B cell (primary cell): Measurements from ENCODE around the gene RNASEH1. TPM values are rescaled to one million over a fixed set of nuclear protein-coding genes. Genes with fewer than 3 reads are reported as not detected.

Source experiments
- ATAC-seq: fragments of 200-7000 bp; cut with Tn5 transposase; one replicate; pipeline ENCODE4 v1.10.0; 2021; ENCODE audit warnings: low read depth, mild to moderate bottlenecking, moderate number of reproducible peaks, moderate library complexity
- CTCF ChIA-PET: fragments of 350-600 bp; sonication (Branson Sonifier 250); formaldehyde crosslinking; loops from one replicate; lab custom pipeline; 2021; ENCODE audit warnings: antibody characterized with exemption, inconsistent platforms; lab: Charles Lee
- POLR2A ChIA-PET: fragments of 350-600 bp; sonication (Branson Sonifier 250); formaldehyde crosslinking; loops from one replicate; lab custom pipeline; 2021; ENCODE audit warnings: antibody characterized with exemption; lab: Charles Lee
- DNase-seq: peaks from one replicate; pipeline ENCODE4 v3.0.0; 2013
- H2AFZ ChIP-seq: 2 replicates; pipeline ENCODE4 v1.6.1; 2012; ENCODE audit warnings: mild to moderate bottlenecking, low read depth, low read length; ENCODE audit not compliant: insufficient read depth, poor library complexity, severe bottlenecking
- H3K27ac ChIP-seq, 2 donors: 1 replicate in 1 of 2; 2 replicates in 1 of 2; pipeline ENCODE4 v1.5.1; 2012 to 2013; ENCODE audit warnings: low read length in 2 of 2, mild to moderate bottlenecking in 2 of 2, moderate library complexity in 1 of 2
- H3K27me3 ChIP-seq, 4 experiments: fragments of 200-600 bp in 1 of 4; sonication (generic) in 1 of 4; replicated peaks in 1 of 4; 1 replicate in 2 of 4; 2 replicates in 2 of 4; pipeline versions ENCODE4 v1.6.1 to v1.7.0; 2013 to 2016; ENCODE audit warnings: low read length in 3 of 4, mild to moderate bottlenecking in 2 of 4, mixed read lengths in 1 of 4, moderate library complexity in 1 of 4; ENCODE audit not compliant: insufficient read depth in 4 of 4, control insufficient read depth in 3 of 4; ENCODE audit errors: control extremely low read depth in 1 of 4
- H3K36me3 ChIP-seq, 2 experiments: replicated peaks in 1 of 2; 1 replicate in 1 of 2; 2 replicates in 1 of 2; pipeline versions ENCODE4 v1.6.1 to v1.7.1; 2013; ENCODE audit warnings: low read length in 1 of 2; ENCODE audit not compliant: insufficient read depth in 2 of 2, control insufficient read depth in 1 of 2; ENCODE audit errors: control extremely low read depth in 1 of 2, extremely low read depth in 1 of 2
- H3K4me1 ChIP-seq, 2 donors: fragments of 200-600 bp in 1 of 2; sonication (generic) in 1 of 2; 1 replicate in 1 of 2; 2 replicates in 1 of 2; pipeline versions ENCODE4 v1.5.1 to v1.6.1; 2013 to 2017; ENCODE audit warnings: low read length in 2 of 2; ENCODE audit not compliant: control insufficient read depth in 2 of 2, insufficient read depth in 2 of 2
- H3K4me2 ChIP-seq: replicated peaks from 2 replicates; pipeline ENCODE3; 2012; ENCODE audit warnings: mild to moderate bottlenecking, low read depth, low read length; ENCODE audit not compliant: poor library complexity, severe bottlenecking
- H3K4me3 ChIP-seq, 5 experiments: fragments of 200-600 bp in 1 of 5; sonication (generic) in 1 of 5; 1 replicate in 3 of 5; 2 replicates in 2 of 5; pipeline versions ENCODE4 v1.5.1 to v1.7.0; 2011 to 2016; ENCODE audit warnings: low read length in 4 of 5, mild to moderate bottlenecking in 4 of 5, low read depth in 2 of 5, control low read depth in 1 of 5, moderate library complexity in 1 of 5; ENCODE audit not compliant: insufficient read depth in 1 of 5; ENCODE audit errors: control extremely low read depth in 1 of 5, extremely low read depth in 1 of 5
- H3K79me2 ChIP-seq: fragments of 200-600 bp; sonication (generic); one replicate; pipeline ENCODE4 v1.6.0; 2016; ENCODE audit warnings: low read length; ENCODE audit not compliant: control insufficient read depth, insufficient read depth
- H3K9ac ChIP-seq: fragments of 200-600 bp; sonication (generic); 2 replicates; pipeline ENCODE4 v1.6.1; 2017; ENCODE audit warnings: mild to moderate bottlenecking, low read length, moderate library complexity
- H3K9me3 ChIP-seq, 3 donors: one replicate each; pipeline versions ENCODE4 v1.6.1 to v1.7.1; 2013; ENCODE audit warnings: low read length in 2 of 3; ENCODE audit not compliant: control insufficient read depth in 2 of 3, insufficient read depth in 1 of 3; ENCODE audit errors: control extremely low read depth in 1 of 3
- H4K20me1 ChIP-seq: 2 replicates; pipeline ENCODE4 v1.6.0; 2012; ENCODE audit warnings: mild to moderate bottlenecking, low read length; ENCODE audit not compliant: insufficient read depth, control insufficient read depth, poor library complexity, severe bottlenecking
- H3K27ac Mint-ChIP-seq: one replicate; pipeline ENCODE4 v1.8.0; 2021; ENCODE audit warnings: mixed read lengths
- H3K27me3 Mint-ChIP-seq: one replicate; pipeline ENCODE4 v1.8.0; 2021; ENCODE audit warnings: mixed read lengths
- H3K4me1 Mint-ChIP-seq: one replicate; pipeline ENCODE4 v1.8.0; 2021; ENCODE audit warnings: mixed read lengths
- H3K4me3 Mint-ChIP-seq: one replicate; pipeline ENCODE4 v1.8.0; 2021; ENCODE audit warnings: mixed read lengths
- H3K9me3 Mint-ChIP-seq: one replicate; pipeline ENCODE4 v1.8.0; 2022; ENCODE audit warnings: mixed read lengths; ENCODE audit not compliant: insufficient read depth
- EZH2 ChIP-seq: IDR thresholded peaks from 2 replicates; pipeline ENCODE4 v1.6.1; 2012; ENCODE audit warnings: borderline replicate concordance, low read depth, mild to moderate bottlenecking, moderate library complexity, low read length; ENCODE audit not compliant: insufficient read depth, poor library complexity, severe bottlenecking
- WGBS: methylation state at CpG from one replicate; pipeline ENCODE4 v1.1.5; 2013; ENCODE audit warnings: missing lambda C conversion rate; ENCODE audit not compliant: insufficient coverage; 5-methylcytosine and 5-hydroxymethylcytosine counted together
- intact Hi-C: fragments of 100-400 bp; cut with micrococcal nuclease; formaldehyde crosslinking; loops from one replicate; pipeline ENCODE4 v1.10.0; 2022
- polyA plus RNA-seq: library from polyadenylated mRNA; depleted of rRNA; stranded (reverse); fragments of >200 nt; gene quantifications from 2 replicates; pipeline ENCODE4 v1.2.3, GENCODE V29; 2012
- total RNA-seq, 2 donors: library from RNA; stranded (reverse); fragments of 120-200 nt in 1 of 2; gene quantifications; 1 replicate in 1 of 2; 2 replicates in 1 of 2; pipeline versions ENCODE4 v1.2.3 to v1.2.4, GENCODE V29; 2013 to 2022
- TF ChIP-seq, protein P1 (sequence below): fragments of 200-600 bp; IDR thresholded peaks from one replicate; pipeline ENCODE4 v1.8.0; 2022; ENCODE audit warnings: antibody characterized with exemption, mild to moderate bottlenecking

Gene RNASEH1
- total and polyA plus RNA-seq, 2 donors (not counting 1 experiment from before 2014, with no cell fraction given) = 7.2 to 25.1 TPM

DNA sequence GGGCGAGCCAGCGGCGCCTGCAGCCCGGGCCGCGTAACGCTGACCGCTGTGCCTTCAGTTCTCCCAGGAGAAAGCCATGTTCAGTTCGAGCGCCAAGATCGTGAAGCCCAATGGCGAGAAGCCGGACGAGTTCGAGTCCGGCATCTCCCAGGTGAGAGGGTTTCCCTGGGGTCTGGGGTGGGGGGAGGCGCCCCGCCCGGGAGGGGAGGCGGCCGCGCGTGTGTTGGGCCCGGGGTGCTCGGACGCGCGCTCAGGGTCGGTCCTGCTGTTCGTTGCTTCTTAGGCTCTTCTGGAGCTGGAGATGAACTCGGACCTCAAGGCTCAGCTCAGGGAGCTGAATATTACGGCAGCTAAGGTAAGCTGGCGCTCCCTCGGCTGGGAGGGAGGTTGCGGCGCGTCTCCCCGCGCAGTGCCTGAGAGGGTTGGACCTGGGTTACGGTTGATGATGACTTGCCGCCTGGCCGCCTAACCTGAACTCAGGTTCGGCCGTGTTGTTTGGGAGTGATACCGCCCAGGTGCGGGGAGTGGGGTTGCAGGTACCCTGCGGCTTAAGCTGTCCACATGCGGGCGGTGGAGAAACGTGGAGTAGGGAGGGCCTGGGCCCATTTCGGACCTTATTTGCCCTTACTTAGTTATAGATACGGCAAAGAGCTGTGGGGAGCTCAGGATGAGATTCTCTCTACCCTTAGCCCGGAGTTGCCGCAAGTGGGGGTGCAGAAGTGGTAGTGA is 17.6 kb upstream of the RNASEH1 start:
- Mint-ChIP-seq H3K4me1 (peaks cover 39% of the 10 kb centered on the region), H3K27me3 (no peaks in the 10 kb centered on the region), H3K4me3 (peak overlapping the region; percentile 87), H3K27ac (peak overlapping the region; percentile 93), H3K9me3 (no peaks in the 10 kb centered on the region)
- H3K9me3 ChIP-seq = peaks cover 0 to 6% (median 0%) of the 10 kb centered on the region in 3 donors
- ATAC-seq = peak; percentile 43
- peak overlapping the region; percentile 91 for H3K9ac ChIP-seq
- peak overlapping the region; percentile 70 to 89 (median 78) for H3K4me3 ChIP-seq
- peaks cover 23% of the 10 kb centered on the region for H3K79me2 ChIP-seq
- TF ChIP-seq, protein P1, sequence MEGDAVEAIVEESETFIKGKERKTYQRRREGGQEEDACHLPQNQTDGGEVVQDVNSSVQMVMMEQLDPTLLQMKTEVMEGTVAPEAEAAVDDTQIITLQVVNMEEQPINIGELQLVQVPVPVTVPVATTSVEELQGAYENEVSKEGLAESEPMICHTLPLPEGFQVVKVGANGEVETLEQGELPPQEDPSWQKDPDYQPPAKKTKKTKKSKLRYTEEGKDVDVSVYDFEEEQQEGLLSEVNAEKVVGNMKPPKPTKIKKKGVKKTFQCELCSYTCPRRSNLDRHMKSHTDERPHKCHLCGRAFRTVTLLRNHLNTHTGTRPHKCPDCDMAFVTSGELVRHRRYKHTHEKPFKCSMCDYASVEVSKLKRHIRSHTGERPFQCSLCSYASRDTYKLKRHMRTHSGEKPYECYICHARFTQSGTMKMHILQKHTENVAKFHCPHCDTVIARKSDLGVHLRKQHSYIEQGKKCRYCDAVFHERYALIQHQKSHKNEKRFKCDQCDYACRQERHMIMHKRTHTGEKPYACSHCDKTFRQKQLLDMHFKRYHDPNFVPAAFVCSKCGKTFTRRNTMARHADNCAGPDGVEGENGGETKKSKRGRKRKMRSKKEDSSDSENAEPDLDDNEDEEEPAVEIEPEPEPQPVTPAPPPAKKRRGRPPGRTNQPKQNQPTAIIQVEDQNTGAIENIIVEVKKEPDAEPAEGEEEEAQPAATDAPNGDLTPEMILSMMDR = no peak
- TF ChIP-seq EZH2 = no peak
- peak overlapping the region; percentile 92 to 95 for H3K27ac ChIP-seq
- ChIA-PET CTCF (interaction anchor here (1.0 to 1.5 kb wide), 4 partner anchors 18 to 77 kb away, joined by 3 to 10 read pairs (median 4); partner anchors contain the start of gene RNASEH1), POLR2A (interaction anchor here (0.9 to 3.3 kb wide), 4 partner anchors 12 to 198 kb away, joined by 4 to 33 read pairs (median 12); partner anchors contain the start of genes EIPR1 and RNASEH1)
- H3K4me1 ChIP-seq = peaks cover 15 to 27% of the 10 kb centered on the region in 2 donors
- no peaks in the 10 kb centered on the region for H3K27me3 ChIP-seq
- H3K36me3 ChIP-seq = peaks cover 19 to 41% of the 10 kb centered on the region in 2 experiments
- peak overlapping the region; percentile 86 for H3K4me2 ChIP-seq
- WGBS = under 1% methylated on average over 51 of the region's 54 CpGs
- H4K20me1 ChIP-seq = peaks cover 40% of the 10 kb centered on the region
- H2AFZ ChIP-seq = peak overlapping the region; percentile 94
- DNase-seq = no peak
- intact Hi-C loops = loop anchor here (1.0 to 5.0 kb wide), 5 partner anchors 12 to 198 kb away; partner anchors contain the start of genes ADI1, EIPR1 and RNASEH1
